ENCODE results near the gene ZBTB49.
A peak's percentile ranks its signal among the peaks of the same experiment; 100 is the strongest.

Gene ZBTB49

DNA sequence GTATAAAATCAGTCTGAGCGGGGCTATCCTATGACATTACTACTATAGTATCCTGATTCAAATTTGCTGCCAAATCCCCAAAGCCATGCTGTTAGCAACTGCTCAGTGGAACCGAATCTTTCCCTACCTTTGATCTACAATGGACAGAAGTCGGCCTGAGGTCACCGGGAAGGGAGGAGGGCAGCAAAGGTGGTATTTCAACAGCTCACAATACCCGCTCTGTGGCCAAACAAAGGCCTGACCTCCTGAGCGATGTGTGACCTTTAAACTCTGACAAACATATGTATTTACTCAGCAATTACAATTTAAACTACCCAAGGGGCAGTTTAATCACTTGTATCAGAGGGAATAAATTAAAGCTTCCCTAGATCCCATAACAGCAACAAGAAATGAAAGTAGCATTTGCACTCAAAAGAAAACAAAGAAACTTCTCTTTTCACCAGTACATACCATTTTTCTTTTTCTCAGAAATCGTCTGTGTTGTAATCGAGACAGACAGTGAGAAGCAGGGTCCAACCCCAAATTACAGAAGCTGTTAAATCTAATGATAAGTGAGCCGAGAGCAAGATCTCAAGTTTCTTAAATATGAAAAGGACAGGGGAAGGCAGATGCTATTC, 30.5 kb upstream of the ZBTB49 start:
- H3K4me1 Mint-ChIP-seq = no peaks in the 10 kb centered on the region
- peaks cover 4% of the 10 kb centered on the region for H3K27me3 Mint-ChIP-seq
- no peaks in the 10 kb centered on the region for H3K36me3 Mint-ChIP-seq (ENCODE audit: insufficient read depth)
- H3K9me3 Mint-ChIP-seq = no peaks in the 10 kb centered on the region
- no peak overlapping the region for H3K27ac Mint-ChIP-seq (ENCODE audit: low read depth)
- no peak for DNase-seq (ENCODE audit: low spot score in 2 of 2)
- H3K4me3 Mint-ChIP-seq = no peak overlapping the region
- no peak for ATAC-seq (replicated peaks; ENCODE audit: extremely low read depth, poor library complexity, severe bottlenecking)

GRCh38 chr4:4260185-4260751, 29.8 kb upstream of the ZBTB49 start:
- DNase-seq (ENCODE audit: low spot score in 2 of 2) = peak in 1 of 2 donors; percentile 23
- Mint-ChIP-seq H3K27me3 (no peaks in the 10 kb centered on the region), H3K4me1 (no peaks in the 10 kb centered on the region), H3K4me3 (no peak overlapping the region), H3K27ac (ENCODE audit: low read depth) (no peak overlapping the region), H3K36me3 (ENCODE audit: insufficient read depth) (no peaks in the 10 kb centered on the region), H3K9me3 (no peaks in the 10 kb centered on the region)
- ATAC-seq (replicated peaks; ENCODE audit: extremely low read depth, poor library complexity, severe bottlenecking) = peak; percentile 100

DNA sequence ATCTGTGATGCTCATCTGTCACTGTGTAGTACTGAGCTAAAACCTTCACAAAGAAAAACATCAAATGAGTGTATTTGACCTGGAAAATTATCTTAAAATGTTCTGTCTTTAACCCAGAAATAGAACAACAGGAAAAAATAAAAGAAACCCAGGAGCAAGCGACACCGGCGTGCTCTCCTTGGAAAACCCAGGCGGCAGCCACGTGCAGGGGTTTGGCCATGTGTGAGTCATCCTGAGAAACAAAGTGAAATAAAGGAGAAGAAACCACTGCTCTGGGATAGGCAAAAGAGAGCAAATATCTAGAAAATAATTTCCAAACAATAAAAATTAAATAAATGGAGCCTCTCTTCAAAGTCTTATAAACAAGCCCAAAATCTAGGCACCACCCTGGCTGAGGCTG, 22.1 kb upstream of the ZBTB49 start:
- DNase-seq (ENCODE audit: low spot score in 2 of 2) (no peak), ATAC-seq (replicated peaks; ENCODE audit: extremely low read depth, poor library complexity, severe bottlenecking) (no peak)
- Mint-ChIP-seq H3K4me3 (peak overlapping the region; percentile 84), H3K4me1 (peaks cover 58% of the 10 kb centered on the region), H3K27ac (ENCODE audit: low read depth) (peak overlapping the region; percentile 98), H3K36me3 (ENCODE audit: insufficient read depth) (peaks cover 36% of the 10 kb centered on the region), H3K9me3 (no peaks in the 10 kb centered on the region), H3K27me3 (no peaks in the 10 kb centered on the region)

DNA sequence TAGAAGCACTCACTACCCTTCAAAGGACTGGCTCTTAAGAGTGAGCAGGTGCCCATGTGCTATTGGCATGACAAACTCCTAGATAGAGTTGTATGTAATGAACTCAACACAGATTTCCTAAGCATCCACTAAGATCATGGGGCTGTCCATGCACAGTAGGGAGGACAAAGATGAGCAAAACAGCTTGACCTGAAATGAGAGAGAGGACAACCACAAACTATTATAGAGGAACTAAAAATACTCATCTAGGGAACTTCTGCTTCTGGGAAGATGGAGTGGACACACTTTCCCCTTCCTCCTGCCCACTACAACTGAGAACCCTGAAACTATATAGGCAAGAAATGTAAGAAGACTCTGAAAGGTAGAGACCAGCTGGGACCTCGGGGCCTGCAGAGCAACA, 21.3 kb upstream of the ZBTB49 start:
- H3K27ac Mint-ChIP-seq (ENCODE audit: low read depth) = peak overlapping the region; percentile 98
- H3K36me3 Mint-ChIP-seq (ENCODE audit: insufficient read depth) = peaks cover 42% of the 10 kb centered on the region
- peaks cover 62% of the 10 kb centered on the region for H3K4me1 Mint-ChIP-seq
- H3K4me3 Mint-ChIP-seq = peak overlapping the region; percentile 84
- no peak for DNase-seq (ENCODE audit: low spot score in 2 of 2)
- ATAC-seq (replicated peaks; ENCODE audit: extremely low read depth, poor library complexity, severe bottlenecking) = no peak
- no peaks in the 10 kb centered on the region for H3K27me3 Mint-ChIP-seq
- no peaks in the 10 kb centered on the region for H3K9me3 Mint-ChIP-seq

- Mint-ChIP-seq H3K36me3 (ENCODE audit: insufficient read depth) (peaks cover 47% of the 10 kb centered on the region), H3K9me3 (no peaks in the 10 kb centered on the region), H3K27ac (ENCODE audit: low read depth) (peak overlapping the region; percentile 98), H3K4me3 (peak overlapping the region; percentile 84), H3K27me3 (no peaks in the 10 kb centered on the region), H3K4me1 (peaks cover 65% of the 10 kb centered on the region)
- peak; percentile 52 to 67 for DNase-seq (ENCODE audit: low spot score in 2 of 2)
- ATAC-seq (replicated peaks; ENCODE audit: extremely low read depth, poor library complexity, severe bottlenecking) = peak; percentile 89
Measured at GRCh38 chr4:4269331-4269731, 20.7 kb upstream of the ZBTB49 start.

GRCh38 chr4:4269856-4270255, 20.2 kb upstream of the ZBTB49 start:
- H3K4me3 Mint-ChIP-seq = peak overlapping the region; percentile 84
- peaks cover 70% of the 10 kb centered on the region for H3K4me1 Mint-ChIP-seq
- no peaks in the 10 kb centered on the region for H3K27me3 Mint-ChIP-seq
- no peaks in the 10 kb centered on the region for H3K9me3 Mint-ChIP-seq
- peak; percentile 30 to 58 for DNase-seq (ENCODE audit: low spot score in 2 of 2)
- peak; percentile 80 for ATAC-seq (replicated peaks; ENCODE audit: extremely low read depth, poor library complexity, severe bottlenecking)
- H3K36me3 Mint-ChIP-seq (ENCODE audit: insufficient read depth) = peaks cover 51% of the 10 kb centered on the region
- peak overlapping the region; percentile 98 for H3K27ac Mint-ChIP-seq (ENCODE audit: low read depth)

- DNase-seq (ENCODE audit: low spot score in 2 of 2) (no peak), ATAC-seq (replicated peaks; ENCODE audit: extremely low read depth, poor library complexity, severe bottlenecking) (no peak)
- peak overlapping the region; percentile 98 for H3K27ac Mint-ChIP-seq (ENCODE audit: low read depth)
- H3K4me1 Mint-ChIP-seq = peaks cover 70% of the 10 kb centered on the region
- H3K27me3 Mint-ChIP-seq = no peaks in the 10 kb centered on the region
- no peaks in the 10 kb centered on the region for H3K9me3 Mint-ChIP-seq
- peak overlapping the region; percentile 84 for H3K4me3 Mint-ChIP-seq
- peaks cover 52% of the 10 kb centered on the region for H3K36me3 Mint-ChIP-seq (ENCODE audit: insufficient read depth)
Measured at GRCh38 chr4:4270529-4270928, 19.5 kb upstream of the ZBTB49 start.

GRCh38 chr4:4271912-4272311, 18.1 kb upstream of the ZBTB49 start:
- Mint-ChIP-seq H3K27me3 (no peaks in the 10 kb centered on the region), H3K4me3 (no peak overlapping the region), H3K9me3 (no peaks in the 10 kb centered on the region), H3K27ac (ENCODE audit: low read depth) (peak overlapping the region; percentile 98), H3K36me3 (ENCODE audit: insufficient read depth) (peaks cover 51% of the 10 kb centered on the region), H3K4me1 (peaks cover 56% of the 10 kb centered on the region)
- DNase-seq (ENCODE audit: low spot score in 2 of 2) = no peak
- ATAC-seq (replicated peaks; ENCODE audit: extremely low read depth, poor library complexity, severe bottlenecking) = no peak

DNA sequence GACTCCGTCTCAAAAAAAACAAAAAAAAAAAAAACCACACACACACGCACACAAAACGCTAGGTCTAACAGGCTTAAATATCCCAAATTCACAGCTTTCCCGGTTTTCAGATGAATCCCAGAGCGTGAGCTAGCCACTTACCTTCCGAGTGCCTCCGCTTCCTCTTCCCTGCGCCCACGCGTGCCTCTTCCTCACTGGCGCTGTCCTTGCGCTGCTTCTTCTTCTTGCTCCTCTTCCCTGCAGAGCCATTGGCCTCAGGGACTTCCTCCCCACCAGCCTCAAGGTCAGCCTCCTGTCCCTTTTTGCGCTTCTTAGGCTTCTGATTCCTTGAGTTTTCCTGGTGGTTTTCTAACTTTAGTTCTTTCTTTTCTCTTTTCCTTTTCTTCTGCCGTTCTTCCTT, 15.8 kb upstream of the ZBTB49 start:
- peaks cover 52% of the 10 kb centered on the region for H3K4me1 Mint-ChIP-seq
- no peaks in the 10 kb centered on the region for H3K9me3 Mint-ChIP-seq
- H3K27me3 Mint-ChIP-seq = no peaks in the 10 kb centered on the region
- no peak for DNase-seq (ENCODE audit: low spot score in 2 of 2)
- H3K4me3 Mint-ChIP-seq = no peak overlapping the region
- no peak for ATAC-seq (replicated peaks; ENCODE audit: extremely low read depth, poor library complexity, severe bottlenecking)
- peak overlapping the region; percentile 98 for H3K27ac Mint-ChIP-seq (ENCODE audit: low read depth)
- H3K36me3 Mint-ChIP-seq (ENCODE audit: insufficient read depth) = peaks cover 55% of the 10 kb centered on the region

GRCh38 chr4:4277531-4277930, 12.5 kb upstream of the ZBTB49 start:
- DNase-seq (ENCODE audit: low spot score in 2 of 2) (no peak), ATAC-seq (replicated peaks; ENCODE audit: extremely low read depth, poor library complexity, severe bottlenecking) (no peak)
- Mint-ChIP-seq H3K27me3 (no peaks in the 10 kb centered on the region), H3K4me1 (peaks cover 29% of the 10 kb centered on the region), H3K4me3 (no peak overlapping the region), H3K27ac (ENCODE audit: low read depth) (peak overlapping the region; percentile 61), H3K9me3 (no peaks in the 10 kb centered on the region), H3K36me3 (ENCODE audit: insufficient read depth) (peaks cover 62% of the 10 kb centered on the region)

DNA sequence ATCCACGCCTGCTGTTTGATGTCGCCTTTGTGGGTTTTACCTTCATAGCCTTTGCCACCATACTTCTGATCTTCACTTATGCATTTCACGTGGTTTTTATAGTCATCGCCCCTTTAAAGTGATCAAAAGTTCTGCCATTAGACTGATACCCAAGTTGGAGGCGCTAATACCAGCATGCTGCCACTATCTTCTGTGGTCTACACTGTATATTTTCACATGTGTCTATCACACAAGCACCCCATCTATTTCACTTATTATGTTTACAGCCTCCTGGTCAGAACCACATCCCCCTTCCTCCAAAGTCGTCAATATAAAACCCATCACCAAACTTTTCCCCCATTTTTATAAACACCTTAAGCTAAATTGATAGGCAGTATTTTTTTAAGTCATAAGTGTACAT, 8.3 kb upstream of the ZBTB49 start:
- Mint-ChIP-seq H3K9me3 (no peaks in the 10 kb centered on the region), H3K27ac (ENCODE audit: low read depth) (peak overlapping the region; percentile 23), H3K27me3 (no peaks in the 10 kb centered on the region), H3K36me3 (ENCODE audit: insufficient read depth) (peaks cover 69% of the 10 kb centered on the region), H3K4me1 (peaks cover 33% of the 10 kb centered on the region), H3K4me3 (no peak overlapping the region)
- ATAC-seq (replicated peaks; ENCODE audit: extremely low read depth, poor library complexity, severe bottlenecking) = no peak
- DNase-seq (ENCODE audit: low spot score in 2 of 2) = no peak

DNA sequence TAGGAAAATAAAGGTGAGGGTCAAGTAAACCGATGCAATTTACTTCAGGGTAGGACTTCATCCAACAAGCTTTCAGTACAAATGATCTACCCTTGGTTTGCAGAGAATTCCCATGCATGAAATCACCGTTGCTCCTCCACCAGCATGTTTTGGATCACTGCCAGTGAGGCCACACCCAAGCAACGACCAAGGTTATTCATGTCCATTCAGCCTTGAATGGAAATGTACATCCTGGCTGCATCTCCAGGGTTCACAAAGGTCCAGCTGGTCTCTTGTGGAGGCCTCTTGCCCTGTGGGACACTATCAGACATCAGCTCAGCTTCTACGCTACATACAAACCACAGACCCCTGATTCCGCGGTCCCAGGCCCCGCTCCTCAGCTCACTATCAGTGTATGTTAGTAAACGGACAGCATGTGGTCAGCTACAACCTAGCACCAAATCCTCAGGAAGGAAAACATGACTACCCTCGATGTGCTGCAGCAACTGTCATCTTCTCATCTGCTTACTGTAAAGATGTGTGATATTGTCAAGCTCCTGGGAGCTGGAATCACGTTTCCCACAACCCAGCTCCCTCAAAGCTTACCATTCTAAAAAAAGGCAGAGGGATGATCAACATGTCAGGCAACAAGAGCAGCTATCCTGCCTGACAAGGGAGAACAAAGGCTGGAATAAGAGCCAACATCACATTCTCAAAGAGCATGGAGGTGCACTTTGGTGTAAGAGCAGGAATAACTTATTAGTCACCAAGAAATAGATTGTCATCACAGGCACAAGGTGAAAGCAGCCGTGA, 5.0 kb upstream of the ZBTB49 start:
- Mint-ChIP-seq H3K4me3 (no peak overlapping the region), H3K27me3 (no peaks in the 10 kb centered on the region), H3K27ac (ENCODE audit: low read depth) (no peak overlapping the region), H3K4me1 (peaks cover 58% of the 10 kb centered on the region), H3K9me3 (no peaks in the 10 kb centered on the region), H3K36me3 (ENCODE audit: insufficient read depth) (peaks cover 57% of the 10 kb centered on the region)
- ATAC-seq (replicated peaks; ENCODE audit: extremely low read depth, poor library complexity, severe bottlenecking) (no peak), DNase-seq (ENCODE audit: low spot score in 2 of 2) (no peak)

DNA sequence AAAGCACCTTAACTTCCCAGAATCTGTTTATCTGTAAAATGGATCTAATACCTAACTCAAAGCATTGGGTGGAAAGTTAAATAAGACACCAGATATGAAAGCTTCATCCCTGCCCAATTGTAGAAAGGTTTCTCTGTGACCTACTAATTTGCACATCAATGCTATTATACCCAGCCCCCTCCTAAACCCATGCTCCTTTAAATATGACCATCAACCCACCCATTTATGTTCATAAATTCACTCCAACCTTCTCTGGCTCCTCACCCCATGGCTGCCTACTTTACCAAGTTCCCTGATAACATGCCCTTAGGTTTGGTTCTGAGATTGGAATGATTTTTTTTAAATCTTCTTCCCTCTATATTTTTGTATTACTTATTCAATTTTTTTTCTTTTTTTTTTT, 2.0 kb upstream of the ZBTB49 start:
- no peak for ATAC-seq (replicated peaks; ENCODE audit: extremely low read depth, poor library complexity, severe bottlenecking)
- no peak for DNase-seq (ENCODE audit: low spot score in 2 of 2)
- peak overlapping the region; percentile 98 for H3K4me3 Mint-ChIP-seq
- no peaks in the 10 kb centered on the region for H3K27me3 Mint-ChIP-seq
- H3K36me3 Mint-ChIP-seq (ENCODE audit: insufficient read depth) = peaks cover 37% of the 10 kb centered on the region
- peak overlapping the region; percentile 92 for H3K27ac Mint-ChIP-seq (ENCODE audit: low read depth)
- H3K9me3 Mint-ChIP-seq = no peaks in the 10 kb centered on the region
- peaks cover 64% of the 10 kb centered on the region for H3K4me1 Mint-ChIP-seq
